Measurements from ENCODE around the gene GOLIM4. TPM values are rescaled to one million over a fixed set of nuclear protein-coding genes. Genes with fewer than 3 reads are reported as not detected.
"Not testable (repeated sequence)": the region's sequence is repeated elsewhere in the genome, so short reads cannot be mapped to it uniquely, and the experiment has no call there.

Gene GOLIM4
- total RNA-seq, 2 donors from 2014 or later = 16.2 to 21.5 TPM

DNA sequence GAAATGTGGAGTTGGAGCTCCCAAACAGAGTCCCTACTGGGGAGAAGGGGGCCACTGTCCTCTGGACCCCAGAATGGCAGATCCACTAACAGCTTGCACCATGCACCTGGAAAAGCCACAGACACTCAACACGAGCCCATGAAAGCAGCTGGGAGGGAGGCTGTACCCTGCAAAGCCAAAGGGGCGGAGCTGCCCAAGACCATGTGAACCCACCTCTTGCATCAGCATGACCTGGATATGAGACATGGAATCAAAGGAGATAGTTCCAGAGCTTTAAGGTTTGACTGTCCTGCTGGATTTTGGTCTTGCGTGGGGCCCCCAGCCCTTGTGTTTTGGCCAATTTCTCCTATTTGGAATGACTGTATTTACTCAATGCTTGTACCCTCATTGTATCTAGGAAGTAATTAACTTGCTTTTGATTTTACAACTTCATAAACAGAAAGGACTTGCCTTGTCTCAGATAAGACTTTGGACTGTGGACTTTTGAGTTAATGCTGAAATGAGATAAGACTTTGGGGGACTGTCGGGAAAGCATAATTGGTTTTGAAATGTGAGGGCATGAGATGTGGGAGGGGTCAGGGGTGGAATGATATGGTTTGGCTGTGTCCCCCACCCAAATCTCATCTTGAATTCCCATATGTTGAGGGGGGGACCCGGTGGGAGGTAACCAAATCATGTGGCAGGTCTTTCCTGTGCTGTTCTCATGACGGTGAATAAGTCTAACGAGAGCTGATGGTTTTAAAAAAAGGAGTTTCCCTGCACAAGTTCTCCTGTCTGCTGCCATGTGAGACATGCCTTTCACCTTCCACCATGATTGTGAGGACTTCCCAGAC is 39.1 kb downstream of the GOLIM4 start:
- peaks cover 26 to 35% of the 10 kb centered on the region in 2 donors for H3K4me1 Mint-ChIP-seq (ENCODE audit: low read depth in 2 of 2)
- H3K27me3 Mint-ChIP-seq; H3K9me3 Mint-ChIP-seq; ATAC-seq; H3K27ac Mint-ChIP-seq; DNase-seq (ENCODE audit: low spot score); H3K36me3 Mint-ChIP-seq; H3K4me3 Mint-ChIP-seq: not testable (repeated sequence)

DNA sequence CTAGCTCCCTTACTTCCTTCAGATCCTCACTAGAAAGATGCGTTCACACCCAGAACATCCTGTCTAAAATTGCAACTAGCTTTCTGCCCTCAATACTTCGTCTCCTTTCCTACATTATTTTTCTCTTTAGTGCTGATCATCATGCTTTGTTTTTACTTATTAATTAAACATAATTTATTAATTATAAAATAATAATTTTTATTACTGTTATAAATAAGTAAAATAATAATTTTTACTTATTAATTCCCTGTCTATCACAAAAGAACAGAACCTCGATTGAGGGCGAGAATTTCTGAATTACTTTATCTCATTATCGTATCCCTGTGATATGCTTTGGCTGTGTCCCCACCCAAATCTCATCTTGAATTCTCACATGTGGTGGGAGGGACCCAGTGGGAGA is 41.3 kb downstream of the GOLIM4 start:
- Mint-ChIP-seq H3K36me3 (peaks cover 6% of the 10 kb centered on the region), H3K9me3 (no peaks in the 10 kb centered on the region), H3K27ac (no peak overlapping the region), H3K4me3 (no peak overlapping the region), H3K27me3 (no peaks in the 10 kb centered on the region), H3K4me1 (ENCODE audit: low read depth in 2 of 2) (peaks cover 14% of the 10 kb centered on the region in 2 donors)
- ATAC-seq (no peak), DNase-seq (ENCODE audit: low spot score) (no peak)

DNA sequence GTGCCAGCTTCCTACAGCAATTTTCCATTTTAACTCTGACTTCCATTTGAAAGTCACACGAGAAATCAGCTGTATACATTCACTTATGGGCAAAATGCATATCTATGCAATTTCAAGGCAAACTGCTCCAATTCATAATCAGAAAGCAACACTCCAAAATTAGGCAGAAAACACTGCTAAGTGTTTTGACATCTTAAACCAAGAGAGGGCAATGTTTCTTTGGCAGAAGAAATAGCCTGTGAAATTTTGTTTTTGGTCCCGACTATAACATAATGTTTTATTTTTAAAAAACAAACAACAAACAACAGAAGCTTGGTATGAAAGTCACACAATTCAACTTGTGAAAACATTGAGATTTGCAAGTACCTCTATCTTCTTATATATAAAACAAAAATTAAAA is 42.6 kb downstream of the GOLIM4 start:
- peaks cover 14% of the 10 kb centered on the region in 2 donors for H3K4me1 Mint-ChIP-seq (ENCODE audit: low read depth in 2 of 2)
- H3K27me3 Mint-ChIP-seq = no peaks in the 10 kb centered on the region
- DNase-seq (ENCODE audit: low spot score) = no peak
- H3K27ac Mint-ChIP-seq = no peak overlapping the region
- ATAC-seq = no peak
- H3K9me3 Mint-ChIP-seq = no peaks in the 10 kb centered on the region
- peaks cover 6% of the 10 kb centered on the region for H3K36me3 Mint-ChIP-seq
- H3K4me3 Mint-ChIP-seq = no peak overlapping the region

DNA sequence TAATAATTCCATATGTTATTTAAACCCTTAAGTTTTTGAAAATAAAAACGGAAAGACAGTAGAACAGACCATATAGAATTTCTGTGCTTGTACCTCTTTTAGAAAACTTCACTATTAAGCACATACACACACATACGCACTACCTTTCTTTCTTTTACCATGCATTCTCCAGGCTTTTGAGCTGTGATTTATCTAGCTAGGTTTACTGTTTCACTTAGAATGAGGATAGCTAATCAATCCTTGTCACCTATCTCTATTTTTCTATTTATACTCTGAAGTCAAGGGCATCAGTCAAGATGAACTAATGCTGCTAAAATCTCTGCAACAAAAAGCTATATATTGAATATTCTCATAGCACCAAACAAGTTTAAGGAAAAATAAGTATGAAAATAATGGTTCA is 43.2 kb downstream of the GOLIM4 start:
- no peaks in the 10 kb centered on the region for H3K9me3 Mint-ChIP-seq
- H3K36me3 Mint-ChIP-seq = peaks cover 6% of the 10 kb centered on the region
- no peaks in the 10 kb centered on the region for H3K27me3 Mint-ChIP-seq
- no peak overlapping the region for H3K4me3 Mint-ChIP-seq
- no peak overlapping the region for H3K27ac Mint-ChIP-seq
- peaks cover 14% of the 10 kb centered on the region in 2 donors for H3K4me1 Mint-ChIP-seq (ENCODE audit: low read depth in 2 of 2)
- no peak for DNase-seq (ENCODE audit: low spot score)
- no peak for ATAC-seq

DNA sequence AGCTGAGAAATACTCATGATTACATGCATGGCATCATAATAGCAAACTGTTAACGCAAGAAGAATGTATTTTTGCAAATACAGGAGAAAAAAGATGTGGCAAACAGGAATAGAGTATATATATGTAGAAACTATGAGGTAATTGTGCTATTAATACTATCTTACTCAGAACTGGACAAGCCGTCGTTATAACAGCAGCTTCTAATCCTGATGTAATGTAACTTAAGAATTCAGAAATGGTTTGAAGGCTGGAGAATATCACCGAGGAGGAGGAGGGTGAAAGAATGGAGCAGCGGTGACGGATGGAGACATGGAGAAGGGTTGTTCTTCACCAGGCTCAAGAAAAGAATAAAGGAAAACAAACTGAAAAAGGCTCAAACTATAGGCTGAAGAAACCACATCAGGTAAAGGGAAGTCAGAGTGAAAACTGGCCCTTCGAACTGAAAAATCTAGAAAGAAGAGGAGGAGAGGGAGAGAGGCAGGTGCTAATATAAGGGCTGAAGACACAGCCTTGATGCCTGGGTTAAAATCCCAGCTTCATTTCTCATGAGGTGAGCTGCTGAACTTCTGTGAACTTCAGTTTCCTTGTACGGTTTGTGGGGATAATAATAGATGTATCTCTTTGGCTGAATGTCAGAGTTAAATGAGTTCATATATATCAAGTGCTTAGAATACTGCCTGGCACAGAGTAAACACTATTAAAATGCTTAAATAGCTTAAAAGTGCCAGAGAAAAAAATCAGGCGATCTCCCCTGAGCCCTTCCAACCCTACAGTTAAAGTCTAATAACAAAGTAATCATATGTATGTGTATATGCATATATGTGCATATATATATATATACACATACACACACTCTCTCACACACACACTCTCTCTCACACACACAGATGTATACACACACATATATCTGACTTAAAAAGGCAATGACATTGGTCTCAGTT is 43.9 kb downstream of the GOLIM4 start:
- Mint-ChIP-seq H3K27me3 (no peaks in the 10 kb centered on the region), H3K4me1 (ENCODE audit: low read depth in 2 of 2) (peaks cover 14% of the 10 kb centered on the region in 2 donors), H3K27ac (no peak overlapping the region), H3K9me3 (no peaks in the 10 kb centered on the region), H3K4me3 (no peak overlapping the region), H3K36me3 (peaks cover 6% of the 10 kb centered on the region)
- no peak for ATAC-seq
- no peak for DNase-seq (ENCODE audit: low spot score)

DNA sequence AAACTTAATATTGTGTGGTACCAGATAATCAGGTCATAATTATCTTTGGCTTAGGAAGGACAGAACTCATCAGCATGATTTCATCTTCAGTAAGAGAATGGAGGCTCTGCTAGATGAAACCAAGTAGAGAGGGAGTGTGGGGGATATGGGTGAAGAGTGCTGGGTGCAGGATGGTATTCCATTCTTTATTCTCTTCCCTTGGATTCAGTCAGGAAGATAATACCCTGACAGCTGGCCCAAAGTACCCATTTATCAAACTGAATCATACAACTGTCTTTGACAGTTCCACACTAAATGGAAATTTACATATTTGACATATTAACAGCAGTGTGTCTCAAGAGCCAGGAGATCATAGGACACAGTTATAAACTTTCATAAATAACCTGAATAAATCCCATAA is 44.7 kb downstream of the GOLIM4 start:
- DNase-seq (ENCODE audit: low spot score) = no peak
- ATAC-seq = no peak
- Mint-ChIP-seq H3K36me3 (peaks cover 6% of the 10 kb centered on the region), H3K9me3 (no peaks in the 10 kb centered on the region), H3K27ac (no peak overlapping the region), H3K4me1 (ENCODE audit: low read depth in 2 of 2) (peaks cover 14% of the 10 kb centered on the region in 2 donors), H3K27me3 (no peaks in the 10 kb centered on the region), H3K4me3 (no peak overlapping the region)

DNA sequence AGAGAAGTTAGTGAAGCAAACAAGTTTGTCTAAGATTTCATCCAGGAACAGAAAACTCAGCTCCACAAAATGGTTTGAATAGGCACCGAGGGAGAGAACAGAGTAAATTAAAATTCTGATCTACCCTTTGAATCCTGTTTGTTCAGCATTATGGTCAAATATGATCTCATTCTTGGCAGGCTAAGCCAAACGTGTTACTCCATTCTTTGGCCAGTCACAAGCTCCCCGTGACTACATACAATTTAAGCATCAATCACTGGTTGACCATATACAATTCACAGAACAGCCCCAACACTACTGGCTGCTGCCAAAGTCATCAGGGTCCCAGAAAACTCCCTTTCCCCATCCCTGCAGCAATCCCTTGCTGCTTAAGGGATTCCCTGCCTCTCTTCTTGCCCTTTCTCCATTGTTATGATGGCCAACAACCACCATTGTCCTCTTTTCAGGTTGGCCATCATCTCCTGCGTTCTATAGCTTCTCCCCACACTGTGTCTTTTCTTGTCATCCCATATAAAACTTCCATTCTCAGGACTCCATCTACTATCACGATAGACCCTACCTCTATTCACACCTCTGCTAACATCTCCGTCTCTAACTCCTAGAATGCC is 46.3 kb downstream of the GOLIM4 start:
- H3K4me3 Mint-ChIP-seq = no peak overlapping the region
- H3K9me3 Mint-ChIP-seq = no peaks in the 10 kb centered on the region
- ATAC-seq (no peak), DNase-seq (ENCODE audit: low spot score) (no peak)
- H3K27me3 Mint-ChIP-seq = no peaks in the 10 kb centered on the region
- peaks cover 5 to 9% of the 10 kb centered on the region in 2 donors for H3K4me1 Mint-ChIP-seq (ENCODE audit: low read depth in 2 of 2)
- no peak overlapping the region for H3K27ac Mint-ChIP-seq
- H3K36me3 Mint-ChIP-seq = no peaks in the 10 kb centered on the region

DNA sequence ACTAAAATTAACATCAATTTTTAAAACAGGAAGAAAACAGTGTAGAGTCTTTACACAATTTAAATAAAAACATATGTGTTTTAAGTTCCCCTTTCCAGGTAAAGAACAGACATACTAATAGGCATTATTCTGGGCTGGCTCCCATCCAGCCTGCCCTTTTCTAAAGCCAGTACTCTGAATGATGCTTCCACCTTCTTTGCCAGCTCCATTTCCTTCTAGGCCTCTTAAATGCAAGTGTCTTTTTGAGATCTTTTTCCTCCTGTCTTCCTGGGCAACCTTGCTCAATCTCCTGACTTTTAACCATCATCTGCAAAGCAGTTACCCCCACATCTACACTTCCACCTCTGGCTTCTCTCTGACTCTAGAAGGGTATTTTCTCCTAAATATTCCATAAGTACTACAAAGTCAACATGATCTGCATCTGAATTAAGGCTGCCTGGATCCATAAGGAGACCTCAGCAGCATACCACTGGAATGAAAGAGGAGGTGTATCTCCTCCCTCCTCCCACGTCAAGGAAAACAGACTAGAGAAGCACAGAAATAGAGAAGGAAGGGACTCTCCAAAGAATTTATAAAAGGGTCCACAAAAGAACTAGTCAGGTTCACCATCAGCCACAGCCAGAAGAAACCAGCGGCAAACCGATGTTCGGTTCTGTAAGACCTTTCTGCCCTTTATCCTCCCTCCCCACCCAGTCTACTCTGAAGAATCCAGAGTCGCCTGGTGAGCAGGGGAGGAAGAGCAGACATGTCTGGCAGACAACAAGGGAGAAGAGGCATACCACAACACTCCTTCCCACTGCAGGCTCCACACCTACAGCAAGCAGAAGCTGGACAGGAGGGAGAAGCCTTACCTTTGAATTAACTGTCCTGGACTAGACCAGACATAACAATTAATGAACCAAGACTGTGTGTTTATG is 47.1 kb downstream of the GOLIM4 start:
- Mint-ChIP-seq H3K27me3 (no peaks in the 10 kb centered on the region), H3K27ac (no peak overlapping the region), H3K4me1 (ENCODE audit: low read depth in 2 of 2) (peaks cover 0 to 3% of the 10 kb centered on the region in 2 donors), H3K9me3 (no peaks in the 10 kb centered on the region), H3K4me3 (no peak overlapping the region), H3K36me3 (no peaks in the 10 kb centered on the region)
- DNase-seq (ENCODE audit: low spot score) = no peak
- ATAC-seq = no peak

DNA sequence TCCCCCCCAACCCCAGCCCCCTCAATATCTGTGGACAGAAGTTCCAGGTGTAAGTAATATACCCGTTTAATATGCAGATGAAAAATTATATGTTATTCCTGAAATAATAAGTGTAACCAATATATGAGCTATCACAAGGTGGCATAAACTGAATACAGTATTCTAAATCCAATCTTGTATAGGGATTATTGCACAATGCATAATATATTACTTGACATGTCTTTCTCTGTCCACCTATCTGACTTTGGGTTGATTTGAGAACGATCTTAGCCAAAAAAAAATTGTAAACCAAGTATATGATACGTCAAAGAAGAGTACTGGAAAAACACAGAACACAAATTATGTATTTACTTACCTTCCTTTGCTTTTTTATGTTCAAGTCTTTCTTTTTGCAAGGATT is 47.8 kb downstream of the GOLIM4 start:
- Mint-ChIP-seq H3K27ac (no peak overlapping the region), H3K4me1 (ENCODE audit: low read depth in 2 of 2) (peaks cover 0 to 3% of the 10 kb centered on the region in 2 donors), H3K27me3 (no peaks in the 10 kb centered on the region), H3K4me3 (no peak overlapping the region), H3K36me3 (peaks cover 6% of the 10 kb centered on the region), H3K9me3 (no peaks in the 10 kb centered on the region)
- no peak for DNase-seq (ENCODE audit: low spot score)
- no peak for ATAC-seq

DNA sequence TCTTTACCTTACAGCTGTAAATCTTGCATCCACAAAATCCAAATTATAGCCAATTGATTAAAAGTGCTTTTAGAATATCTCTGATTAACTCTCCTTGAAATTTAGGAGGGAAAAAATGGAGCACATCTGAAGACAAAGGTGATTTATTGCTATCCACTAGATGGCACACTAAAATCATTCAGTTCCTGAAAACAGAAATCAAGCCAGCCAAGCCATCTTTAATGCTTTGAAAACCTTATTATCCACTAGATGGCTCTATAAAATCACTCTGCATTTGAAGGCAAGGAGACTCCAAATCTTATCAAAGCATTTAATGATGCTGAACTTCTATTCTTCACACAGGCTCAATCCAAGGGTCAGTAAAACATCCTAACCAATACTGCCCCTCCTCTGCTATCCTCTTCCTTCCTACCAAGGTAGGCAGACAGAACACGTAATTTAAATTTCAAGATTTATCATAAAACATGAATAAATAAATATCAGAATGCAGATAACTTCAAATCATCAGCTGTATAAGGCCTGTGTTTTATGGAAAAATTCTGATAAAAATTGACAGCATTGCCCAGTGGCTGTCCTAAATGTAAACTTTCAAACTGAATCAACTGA is 48.4 kb downstream of the GOLIM4 start:
- no peak overlapping the region for H3K27ac Mint-ChIP-seq
- H3K27me3 Mint-ChIP-seq = no peaks in the 10 kb centered on the region
- ATAC-seq (peak; percentile 70 to 72), DNase-seq (ENCODE audit: low spot score) (no peak)
- H3K4me1 Mint-ChIP-seq (ENCODE audit: low read depth in 2 of 2) = peaks cover 0 to 3% of the 10 kb centered on the region in 2 donors
- H3K36me3 Mint-ChIP-seq = peaks cover 9% of the 10 kb centered on the region
- no peak overlapping the region for H3K4me3 Mint-ChIP-seq
- no peaks in the 10 kb centered on the region for H3K9me3 Mint-ChIP-seq

DNA sequence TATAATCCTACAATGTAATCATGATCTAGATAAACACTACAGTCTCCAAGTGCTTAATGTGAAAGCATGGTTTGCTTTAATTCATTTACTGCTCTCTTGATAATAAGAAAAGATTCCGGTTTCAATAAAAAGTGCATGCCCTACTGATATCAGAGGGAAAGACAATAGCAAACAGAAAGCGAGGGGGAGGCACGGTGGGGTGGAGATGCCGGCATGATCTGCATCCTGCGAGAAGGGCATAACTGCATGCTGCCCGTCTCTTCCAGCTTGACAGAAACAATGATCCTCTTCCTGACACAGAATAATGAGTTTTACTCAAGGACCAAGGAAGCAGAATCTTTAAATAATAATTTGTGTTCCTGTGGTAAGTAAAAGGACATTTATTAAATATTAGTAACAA is 51.7 kb downstream of the GOLIM4 start:
- ATAC-seq = no peak
- peaks cover 18% of the 10 kb centered on the region for H3K36me3 Mint-ChIP-seq
- DNase-seq (ENCODE audit: low spot score) = no peak
- H3K27ac Mint-ChIP-seq = no peak overlapping the region
- no peaks in the 10 kb centered on the region for H3K27me3 Mint-ChIP-seq
- H3K9me3 Mint-ChIP-seq = no peaks in the 10 kb centered on the region
- H3K4me1 Mint-ChIP-seq (ENCODE audit: low read depth in 2 of 2) = no peaks in the 10 kb centered on the region
- H3K4me3 Mint-ChIP-seq = no peak overlapping the region

DNA sequence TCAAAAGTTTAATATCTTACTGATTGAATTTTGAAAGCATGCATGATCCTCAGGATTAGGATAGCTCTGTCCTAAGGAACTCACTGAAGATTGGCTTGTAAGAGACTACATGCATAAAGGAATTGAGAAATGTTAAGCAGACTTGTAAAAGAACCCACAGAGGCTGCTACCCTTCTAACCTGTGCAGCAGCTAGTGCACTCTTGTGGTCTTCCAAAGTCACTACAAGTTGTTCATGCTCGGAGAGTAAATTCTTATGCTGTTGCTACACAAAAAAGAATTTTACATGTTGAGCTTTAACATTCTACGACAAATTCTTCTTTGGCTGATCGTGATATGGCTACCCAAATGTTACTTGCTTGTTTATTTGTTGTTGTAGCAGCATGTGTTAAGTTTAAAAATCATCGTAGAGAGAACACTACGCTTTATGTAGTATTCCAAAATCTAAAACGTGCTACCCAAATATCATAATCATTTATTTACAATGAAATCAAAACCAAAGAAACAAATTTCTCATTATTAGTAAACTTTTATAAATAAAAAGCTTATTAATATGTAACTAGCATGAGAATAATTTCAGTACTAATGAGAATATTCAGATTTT is 55.0 kb downstream of the GOLIM4 start:
- H3K27ac Mint-ChIP-seq = no peak overlapping the region
- no peaks in the 10 kb centered on the region for H3K9me3 Mint-ChIP-seq
- ATAC-seq (no peak), DNase-seq (ENCODE audit: low spot score) (no peak)
- no peak overlapping the region for H3K4me3 Mint-ChIP-seq
- no peaks in the 10 kb centered on the region for H3K27me3 Mint-ChIP-seq
- H3K36me3 Mint-ChIP-seq = peaks cover 18% of the 10 kb centered on the region
- H3K4me1 Mint-ChIP-seq (ENCODE audit: low read depth in 2 of 2) = no peaks in the 10 kb centered on the region
